GM18502 (cell line): ENCODE measurements around the gene RHEB.
A peak's percentile ranks its signal among the peaks of the same experiment; 100 is the strongest.

ENCODE experiments used
- ATAC-seq: cut with Tn5 transposase; IDR thresholded peaks from one replicate; pipeline ENCODE4 v1.9.1; 2021; ENCODE audit warnings: mild to moderate bottlenecking; ENCODE audit not compliant: unreplicated experiment, poor library complexity

The RHEB gene

GRCh38 chr7:151481650-151482505 lies 37.8 kb downstream of the RHEB start:
- ATAC-seq = peak; percentile 66

GRCh38 chr7:151477867-151478266 lies 41.8 kb downstream of the RHEB start:
- no peak for ATAC-seq

- peak; percentile 48 for ATAC-seq
Measured at GRCh38 chr7:151472644-151473380, 46.9 kb downstream of the RHEB start.

GRCh38 chr7:151470711-151471110 lies 49.0 kb downstream of the RHEB start:
- no peak for ATAC-seq

- ATAC-seq = no peak
Measured at GRCh38 chr7:151469281-151469680, 50.4 kb downstream of the RHEB start.

- ATAC-seq = no peak
Measured at GRCh38 chr7:151468217-151469018, 51.3 kb downstream of the RHEB start.

- no peak for ATAC-seq
Measured at GRCh38 chr7:151465169-151465568, 54.5 kb downstream of the RHEB start.

GRCh38 chr7:151462306-151462779 lies 57.4 kb downstream of the RHEB start:
- ATAC-seq = no peak

- no peak for ATAC-seq
Measured at GRCh38 chr7:151461942-151462230, 57.8 kb downstream of the RHEB start.

- no peak for ATAC-seq
Measured at GRCh38 chr7:151461096-151461941, 58.4 kb downstream of the RHEB start.

- no peak for ATAC-seq
Measured at GRCh38 chr7:151460474-151460855, 59.2 kb downstream of the RHEB start.

GRCh38 chr7:151459726-151460473 lies 59.8 kb downstream of the RHEB start:
- no peak for ATAC-seq

GRCh38 chr7:151457534-151457933 lies 62.2 kb downstream of the RHEB start:
- ATAC-seq = no peak

- no peak for ATAC-seq
Measured at GRCh38 chr7:151456782-151457181, 62.9 kb downstream of the RHEB start.

GRCh38 chr7:151456276-151456675 lies 63.4 kb downstream of the RHEB start:
- no peak for ATAC-seq

- no peak for ATAC-seq
Measured at GRCh38 chr7:151455690-151456089, 64.0 kb downstream of the RHEB start.

- no peak for ATAC-seq
Measured at GRCh38 chr7:151454932-151455530, 64.7 kb downstream of the RHEB start.

GRCh38 chr7:151454305-151454704 lies 65.4 kb downstream of the RHEB start:
- ATAC-seq = no peak

GRCh38 chr7:151453326-151453791 lies 66.3 kb downstream of the RHEB start:
- ATAC-seq = no peak
